CD1c-positive myeloid dendritic cell (primary cell): Measurements from ENCODE around the gene PCDHGA3.
"Not testable (repeated sequence)": the region's sequence is repeated elsewhere in the genome, so short reads cannot be mapped to it uniquely, and the experiment has no call there.

Source experiments
- DNase-seq: peaks from one replicate; pipeline ENCODE4 v3.0.0-alpha.2; 2016; ENCODE audit errors: extremely low spot score

PCDHGA3 gene

DNA sequence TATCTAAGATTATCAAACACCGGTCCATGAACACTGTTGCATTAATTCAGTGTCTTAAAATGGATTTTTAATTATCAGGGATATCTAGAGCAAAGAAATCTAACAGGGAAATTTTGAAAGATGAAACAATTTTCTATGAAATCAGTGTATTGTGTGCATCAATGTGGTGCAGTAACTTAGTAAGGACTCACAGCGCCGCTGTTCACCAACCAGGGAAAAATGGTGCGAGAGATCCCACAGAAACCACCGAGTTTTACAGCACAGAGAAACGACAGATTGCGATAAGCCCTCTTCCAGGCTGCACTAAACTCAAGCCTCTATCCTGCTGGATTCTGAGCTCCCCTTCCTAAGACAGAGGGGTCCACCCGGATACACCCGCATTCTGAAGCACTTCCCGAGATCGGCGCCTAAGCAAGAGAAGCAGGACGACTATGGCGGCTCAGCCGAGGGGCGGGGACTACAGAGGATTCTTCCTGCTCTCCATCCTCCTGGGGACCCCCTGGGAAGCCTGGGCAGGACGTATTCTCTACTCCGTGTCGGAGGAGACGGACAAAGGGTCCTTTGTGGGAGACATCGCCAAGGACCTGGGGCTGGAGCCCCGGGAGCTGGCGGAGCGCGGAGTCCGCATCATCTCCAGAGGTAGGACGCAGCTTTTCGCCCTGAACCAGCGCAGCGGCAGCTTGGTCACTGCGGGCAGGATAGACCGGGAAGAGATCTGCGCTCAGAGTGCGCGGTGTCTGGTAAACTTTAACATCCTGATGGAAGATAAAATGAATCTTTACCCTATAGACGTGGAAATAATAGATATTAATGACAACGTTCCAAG, 39.1 kb downstream of the PCDHGA3 start, which contains the start of gene PCDHGA7:
Gene PCDHGA7 (plus strand): TSS at position 274 of the 826 bp plus-strand sequence. CDS start 158 bp downstream, at position 432.
- DNase-seq: no peak

DNA sequence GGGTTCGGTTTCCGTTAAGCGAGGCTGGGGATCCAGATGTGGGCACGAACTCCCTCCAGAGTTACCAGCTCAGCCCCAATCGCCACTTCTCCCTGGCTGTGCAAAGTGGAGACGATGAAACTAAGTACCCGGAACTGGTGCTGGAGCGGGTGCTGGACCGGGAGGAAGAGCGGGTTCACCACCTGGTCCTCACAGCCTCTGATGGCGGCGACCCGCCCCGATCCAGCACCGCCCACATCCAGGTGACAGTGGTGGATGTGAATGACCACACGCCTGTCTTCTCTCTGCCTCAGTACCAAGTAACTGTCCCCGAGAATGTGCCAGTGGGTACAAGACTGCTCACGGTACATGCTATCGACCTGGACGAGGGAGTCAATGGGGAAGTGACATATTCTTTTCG, 39.7 kb downstream of the PCDHGA3 start:
- DNase-seq: no peak

DNA sequence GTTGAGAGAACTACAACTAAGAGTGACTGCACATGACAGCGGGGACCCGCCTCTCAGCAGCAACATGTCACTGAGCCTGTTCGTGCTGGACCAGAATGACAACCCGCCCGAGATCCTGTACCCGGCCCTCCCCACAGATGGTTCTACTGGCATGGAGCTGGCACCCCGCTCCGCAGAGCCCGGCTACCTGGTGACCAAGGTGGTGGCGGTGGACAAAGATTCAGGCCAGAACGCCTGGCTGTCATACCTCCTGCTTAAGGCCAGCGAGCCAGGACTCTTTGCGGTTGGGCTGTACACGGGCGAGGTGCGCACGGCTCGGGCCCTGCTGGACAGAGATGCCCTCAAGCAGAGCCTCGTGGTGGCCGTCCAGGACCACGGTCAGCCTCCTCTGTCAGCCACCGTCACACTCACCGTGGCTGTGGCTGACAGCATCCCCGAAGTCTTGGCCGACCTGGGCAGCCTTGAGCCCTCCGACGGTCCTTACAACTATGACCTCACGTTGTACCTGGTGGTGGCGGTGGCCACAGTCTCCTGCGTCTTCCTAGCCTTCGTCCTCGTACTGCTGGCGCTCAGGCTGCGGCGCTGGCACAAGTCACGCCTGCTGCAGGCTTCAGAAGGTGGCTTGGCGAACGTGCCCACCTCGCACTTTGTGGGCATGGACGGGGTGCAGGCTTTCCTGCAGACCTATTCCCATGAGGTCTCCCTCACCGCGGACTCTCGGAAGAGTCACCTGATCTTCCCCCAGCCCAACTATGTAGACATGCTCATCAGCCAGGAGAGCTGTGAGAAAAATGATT, 41.0 kb downstream of the PCDHGA3 start:
- no peak for DNase-seq

DNA sequence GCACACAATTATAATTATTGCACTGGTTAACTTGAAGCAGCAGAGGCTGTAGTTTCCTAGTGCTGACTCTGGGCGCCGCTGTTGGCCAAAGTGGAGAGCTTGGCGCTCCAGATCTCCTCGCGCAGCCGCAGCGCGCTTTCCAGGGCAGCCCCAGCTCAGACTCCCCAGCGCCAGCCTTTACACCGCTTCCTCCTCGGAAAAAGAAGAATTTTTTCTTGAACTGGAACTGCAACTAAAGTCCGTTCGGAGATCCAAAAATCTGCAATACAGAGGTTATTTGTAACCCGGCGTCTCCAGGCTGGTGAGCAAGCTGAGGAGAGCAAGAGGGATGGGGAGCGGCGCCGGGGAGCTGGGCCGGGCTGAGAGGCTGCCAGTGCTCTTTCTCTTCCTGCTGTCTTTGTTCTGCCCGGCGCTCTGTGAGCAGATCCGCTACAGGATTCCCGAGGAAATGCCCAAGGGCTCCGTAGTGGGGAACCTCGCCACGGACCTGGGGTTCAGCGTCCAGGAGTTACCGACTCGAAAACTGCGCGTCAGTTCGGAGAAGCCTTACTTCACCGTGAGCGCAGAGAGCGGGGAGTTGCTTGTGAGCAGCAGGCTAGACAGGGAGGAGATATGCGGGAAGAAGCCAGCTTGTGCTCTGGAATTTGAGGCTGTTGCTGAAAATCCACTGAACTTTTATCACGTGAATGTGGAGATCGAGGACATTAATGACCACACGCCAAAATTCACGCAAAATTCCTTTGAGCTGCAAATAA, 44.1 kb downstream of the PCDHGA3 start, which contains the start of gene PCDHGB4:
Gene PCDHGB4 (plus strand): TSS at position 142 of the 755 bp plus-strand sequence. CDS start 187 bp downstream, at position 329.
- peak; percentile 44 for DNase-seq

DNA sequence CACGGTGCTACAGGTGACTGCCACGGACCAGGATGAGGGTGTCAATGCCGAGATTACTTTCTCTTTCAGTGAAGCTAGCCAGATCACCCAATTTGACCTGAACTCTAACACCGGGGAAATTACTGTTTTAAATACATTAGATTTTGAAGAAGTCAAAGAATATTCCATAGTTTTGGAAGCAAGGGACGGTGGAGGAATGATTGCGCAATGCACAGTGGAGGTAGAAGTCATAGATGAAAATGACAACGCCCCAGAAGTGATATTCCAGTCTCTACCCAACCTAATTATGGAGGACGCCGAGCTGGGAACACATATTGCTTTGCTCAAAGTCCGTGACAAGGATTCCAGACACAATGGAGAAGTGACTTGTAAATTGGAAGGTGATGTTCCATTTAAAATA, 45.0 kb downstream of the PCDHGA3 start:
- DNase-seq: no peak

DNA sequence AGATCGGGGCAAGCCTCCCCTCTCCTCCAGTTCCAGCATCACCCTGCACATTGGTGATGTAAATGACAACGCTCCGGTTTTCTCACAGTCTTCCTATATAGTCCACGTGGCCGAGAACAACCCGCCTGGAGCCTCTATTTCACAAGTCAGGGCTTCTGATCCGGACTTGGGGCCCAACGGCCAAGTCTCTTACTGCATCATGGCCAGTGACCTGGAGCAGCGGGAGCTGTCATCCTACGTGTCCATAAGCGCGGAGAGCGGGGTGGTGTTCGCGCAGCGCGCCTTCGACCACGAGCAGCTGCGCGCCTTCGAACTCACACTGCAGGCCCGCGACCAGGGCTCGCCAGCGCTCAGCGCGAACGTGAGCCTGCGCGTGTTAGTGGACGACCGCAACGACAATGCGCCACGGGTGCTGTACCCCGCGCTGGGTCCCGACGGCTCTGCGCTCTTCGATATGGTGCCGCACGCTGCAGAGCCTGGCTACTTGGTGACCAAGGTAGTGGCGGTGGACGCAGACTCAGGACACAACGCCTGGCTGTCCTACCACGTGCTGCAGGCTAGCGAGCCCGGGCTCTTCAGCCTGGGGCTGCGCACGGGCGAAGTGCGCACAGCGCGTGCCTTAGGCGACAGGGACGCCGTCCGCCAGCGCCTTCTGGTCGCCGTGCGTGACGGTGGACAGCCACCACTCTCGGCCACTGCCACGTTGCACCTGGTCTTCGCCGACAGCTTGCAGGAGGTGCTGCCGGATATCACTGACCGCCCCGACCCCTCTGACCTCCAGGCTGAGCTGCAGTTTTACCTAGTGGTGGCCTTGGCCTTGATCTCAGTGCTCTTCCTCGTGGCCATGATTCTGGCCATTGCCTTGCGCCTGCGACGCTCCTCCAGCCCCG, 45.8 kb downstream of the PCDHGA3 start:
- DNase-seq: no peak

DNA sequence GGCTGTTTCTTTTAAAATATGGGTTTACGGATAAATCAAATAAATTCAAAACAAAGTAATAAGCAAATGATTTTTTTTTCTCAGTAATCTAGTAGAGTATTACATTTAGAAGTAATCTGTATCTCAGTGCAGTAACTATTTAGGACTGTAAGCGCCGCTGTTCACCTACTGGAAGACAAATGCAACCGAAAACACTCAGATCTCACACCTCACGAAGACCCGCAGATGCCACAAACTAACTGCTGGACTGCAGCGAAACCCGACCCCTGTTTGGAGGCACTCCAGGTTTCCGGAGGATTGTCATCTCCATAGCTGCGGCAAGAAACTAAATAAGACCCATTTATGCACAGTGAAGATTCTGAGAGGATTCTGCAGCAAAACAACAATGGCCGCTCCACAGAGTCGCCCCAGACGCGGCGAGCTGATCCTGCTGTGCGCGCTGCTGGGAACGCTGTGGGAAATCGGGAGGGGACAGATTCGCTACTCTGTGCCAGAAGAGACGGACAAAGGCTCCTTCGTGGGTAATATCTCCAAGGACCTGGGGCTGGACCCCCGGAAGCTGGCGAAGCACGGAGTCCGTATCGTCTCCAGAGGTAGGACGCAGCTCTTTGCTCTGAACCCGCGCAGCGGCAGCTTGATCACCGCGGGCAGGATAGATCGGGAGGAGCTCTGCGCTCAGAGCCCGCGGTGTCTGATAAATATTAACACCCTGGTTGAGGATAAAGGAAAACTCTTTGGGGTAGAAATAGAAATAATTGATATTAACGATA, 49.0 kb downstream of the PCDHGA3 start, which contains the start of gene PCDHGA8:
Gene PCDHGA8 (plus strand): TSS at position 205 of the 770 bp plus-strand sequence. CDS start 181 bp downstream, at position 386.
- DNase-seq: no peak

DNA sequence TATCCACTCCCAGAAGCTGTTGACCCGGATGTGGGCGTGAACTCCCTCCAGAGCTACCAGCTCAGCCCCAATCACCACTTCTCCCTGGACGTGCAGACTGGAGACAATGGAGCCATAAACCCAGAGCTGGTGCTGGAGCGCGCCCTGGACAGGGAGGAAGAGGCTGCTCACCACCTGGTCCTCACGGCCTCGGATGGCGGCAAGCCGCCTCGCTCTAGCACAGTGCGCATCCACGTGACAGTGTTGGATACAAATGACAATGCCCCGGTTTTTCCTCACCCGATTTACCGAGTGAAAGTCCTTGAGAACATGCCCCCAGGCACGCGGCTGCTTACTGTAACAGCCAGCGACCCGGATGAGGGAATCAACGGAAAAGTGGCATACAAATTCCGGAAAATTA, 49.6 kb downstream of the PCDHGA3 start:
- no peak for DNase-seq

DNA sequence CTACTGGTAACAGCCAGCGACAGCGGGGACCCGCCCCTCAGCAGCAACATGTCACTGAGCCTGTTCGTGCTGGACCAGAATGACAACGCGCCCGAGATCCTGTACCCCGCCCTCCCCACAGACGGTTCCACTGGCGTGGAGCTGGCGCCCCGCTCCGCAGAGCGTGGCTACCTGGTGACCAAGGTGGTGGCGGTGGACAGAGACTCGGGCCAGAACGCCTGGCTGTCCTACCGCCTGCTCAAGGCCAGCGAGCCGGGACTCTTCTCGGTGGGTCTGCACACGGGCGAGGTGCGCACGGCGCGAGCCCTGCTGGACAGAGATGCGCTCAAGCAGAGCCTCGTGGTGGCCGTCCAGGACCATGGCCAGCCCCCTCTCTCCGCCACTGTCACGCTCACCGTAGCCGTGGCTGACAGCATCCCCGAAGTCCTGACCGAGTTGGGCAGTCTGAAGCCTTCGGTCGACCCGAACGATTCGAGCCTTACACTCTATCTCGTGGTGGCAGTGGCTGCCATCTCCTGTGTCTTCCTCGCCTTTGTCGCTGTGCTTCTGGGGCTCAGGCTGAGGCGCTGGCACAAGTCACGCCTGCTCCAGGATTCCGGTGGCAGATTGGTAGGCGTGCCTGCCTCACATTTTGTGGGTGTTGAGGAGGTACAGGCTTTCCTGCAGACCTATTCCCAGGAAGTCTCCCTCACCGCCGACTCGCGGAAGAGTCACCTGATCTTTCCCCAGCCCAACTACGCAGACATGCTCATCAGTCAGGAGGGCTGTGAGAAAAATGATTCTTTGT, 51.0 kb downstream of the PCDHGA3 start:
- not testable (repeated sequence) for DNase-seq
